Measurements from ENCODE around the gene DAGLA. TPM values are rescaled to one million over a fixed set of nuclear protein-coding genes. Genes with fewer than 3 reads are reported as not detected.

The DAGLA gene
- total RNA-seq, 1 donor from 2014 or later = 1.1 TPM

GRCh38 chr11:61699737-61700160, 19.6 kb downstream of the DAGLA start:
- H3K79me2 ChIP-seq (ENCODE audit: low read depth) = no peaks in the 10 kb centered on the region
- TF ChIP-seq EZH2 (IDR thresholded peaks at IDR 0.05) = no peak
- no peak for TF ChIP-seq EZH2phosphoT487 (IDR thresholded peaks at IDR 0.05)
- no peak for TF ChIP-seq CTCF (IDR thresholded peaks at IDR 0.05)
- no peaks in the 10 kb centered on the region for H3K36me3 ChIP-seq
- Mint-ChIP-seq H3K27ac (no peak overlapping the region), H3K9me3 (no peaks in the 10 kb centered on the region), H3K27me3 (ENCODE audit: insufficient read depth, low read depth) (peaks cover 3% of the 10 kb centered on the region), H3K4me3 (no peak overlapping the region), H3K4me1 (peaks cover 24% of the 10 kb centered on the region), H3K36me3 (no peaks in the 10 kb centered on the region)
- no peak overlapping the region for H3K9ac ChIP-seq
- H3K27ac ChIP-seq = no peak overlapping the region
- DNase-seq (ENCODE audit: low spot score) = no peak
- no peaks in the 10 kb centered on the region for H3K27me3 ChIP-seq
- no peaks in the 10 kb centered on the region for H4K20me1 ChIP-seq (ENCODE audit: low read depth)
- H3K9me3 ChIP-seq (ENCODE audit: low read depth) = no peaks in the 10 kb centered on the region
- no peak overlapping the region for H3K4me2 ChIP-seq
- peaks cover 21% of the 10 kb centered on the region for H3K4me1 ChIP-seq
- H3K4me3 ChIP-seq = no peak overlapping the region
- no peak overlapping the region for H2AFZ ChIP-seq (replicated peaks)
- peaks cover 1% of the 10 kb centered on the region for H3F3A ChIP-seq (ENCODE audit: low read depth)

GRCh38 chr11:61700212-61700611, 20.0 kb downstream of the DAGLA start:
- Histone ChIP-seq H3K9ac (no peak overlapping the region), H3K4me2 (no peak overlapping the region), H3K27ac (no peak overlapping the region), H3K79me2 (ENCODE audit: low read depth) (no peaks in the 10 kb centered on the region), H2AFZ (replicated peaks) (no peak overlapping the region), H3K4me3 (no peak overlapping the region), H3K27me3 (no peaks in the 10 kb centered on the region), H3K9me3 (ENCODE audit: low read depth) (no peaks in the 10 kb centered on the region), H3K4me1 (peaks cover 16% of the 10 kb centered on the region), H3K36me3 (no peaks in the 10 kb centered on the region), H3F3A (ENCODE audit: low read depth) (no peaks in the 10 kb centered on the region), H4K20me1 (ENCODE audit: low read depth) (no peaks in the 10 kb centered on the region)
- Mint-ChIP-seq H3K27ac (no peak overlapping the region), H3K4me1 (peaks cover 19% of the 10 kb centered on the region), H3K36me3 (no peaks in the 10 kb centered on the region), H3K4me3 (no peak overlapping the region), H3K27me3 (ENCODE audit: insufficient read depth, low read depth) (peaks cover 3% of the 10 kb centered on the region), H3K9me3 (no peaks in the 10 kb centered on the region)
- TF ChIP-seq CTCF (IDR thresholded peaks at IDR 0.05) = no peak
- TF ChIP-seq EZH2 (IDR thresholded peaks at IDR 0.05) = no peak
- no peak for TF ChIP-seq EZH2phosphoT487 (IDR thresholded peaks at IDR 0.05)
- no peak for DNase-seq (ENCODE audit: low spot score)

GRCh38 chr11:61700720-61701119, 20.5 kb downstream of the DAGLA start:
- Histone ChIP-seq H3K27me3 (no peaks in the 10 kb centered on the region), H3K9ac (no peak overlapping the region), H3K4me1 (peaks cover 12% of the 10 kb centered on the region), H4K20me1 (ENCODE audit: low read depth) (no peaks in the 10 kb centered on the region), H2AFZ (replicated peaks) (no peak overlapping the region), H3K36me3 (no peaks in the 10 kb centered on the region), H3F3A (ENCODE audit: low read depth) (no peaks in the 10 kb centered on the region), H3K4me2 (no peak overlapping the region), H3K27ac (no peak overlapping the region), H3K4me3 (no peak overlapping the region), H3K79me2 (ENCODE audit: low read depth) (no peaks in the 10 kb centered on the region), H3K9me3 (ENCODE audit: low read depth) (no peaks in the 10 kb centered on the region)
- peak overlapping the region; percentile 30 for H3K4me3 Mint-ChIP-seq
- no peak for DNase-seq (ENCODE audit: low spot score)
- no peaks in the 10 kb centered on the region for H3K9me3 Mint-ChIP-seq
- H3K27ac Mint-ChIP-seq = no peak overlapping the region
- H3K36me3 Mint-ChIP-seq = no peaks in the 10 kb centered on the region
- TF ChIP-seq EZH2 (IDR thresholded peaks at IDR 0.05) = no peak
- no peak for TF ChIP-seq EZH2phosphoT487 (IDR thresholded peaks at IDR 0.05)
- TF ChIP-seq CTCF (IDR thresholded peaks at IDR 0.05) = no peak
- peaks cover 3% of the 10 kb centered on the region for H3K27me3 Mint-ChIP-seq (ENCODE audit: insufficient read depth, low read depth)
- peaks cover 14% of the 10 kb centered on the region for H3K4me1 Mint-ChIP-seq

All from neural progenitor cell (in vitro differentiated cells).